ENCODE results near the gene GPR18.

The GPR18 gene

GRCh38 chr13:99258210-99258860 is at the start of gene GPR18:
Gene GPR18, minus strand, starts transcription at chr13:99258379. Its CDS starts 2,507 bp downstream, at chr13:99255872.
- no peak for DNase-seq (ENCODE audit: low read depth in 2 of 2)

GRCh38 chr13:99307648-99308339 is 49.6 kb upstream of the GPR18 start:
- no peak for DNase-seq (ENCODE audit: low read depth in 2 of 2)

GRCh38 chr13:99307247-99307646 is 49.1 kb upstream of the GPR18 start, which contains the start of gene GPR183:
Gene GPR183, minus strand, starts transcription at chr13:99307399. Its CDS starts 11,254 bp downstream, at chr13:99296145.
- no peak for DNase-seq (ENCODE audit: low read depth in 2 of 2)

GRCh38 chr13:99305566-99305965 is 47.4 kb upstream of the GPR18 start:
- DNase-seq (ENCODE audit: low read depth in 2 of 2) = no peak

GRCh38 chr13:99305158-99305557 is 47.0 kb upstream of the GPR18 start:
- DNase-seq (ENCODE audit: low read depth in 2 of 2) = no peak

- no peak for DNase-seq (ENCODE audit: low read depth in 2 of 2)
These were observed 46.4 kb upstream of the GPR18 start for GRCh38 chr13:99304541-99304940.

GRCh38 chr13:99303863-99304521 is 45.8 kb upstream of the GPR18 start:
- DNase-seq (ENCODE audit: low read depth in 2 of 2) = no peak

GRCh38 chr13:99302637-99303505 is 44.7 kb upstream of the GPR18 start:
- no peak for DNase-seq (ENCODE audit: low read depth in 2 of 2)

GRCh38 chr13:99301913-99302636 is 43.9 kb upstream of the GPR18 start:
- DNase-seq (ENCODE audit: low read depth in 2 of 2) = no peak

GRCh38 chr13:99301056-99301838 is 43.1 kb upstream of the GPR18 start:
- no peak for DNase-seq (ENCODE audit: low read depth in 2 of 2)

GRCh38 chr13:99299920-99300341 is 41.8 kb upstream of the GPR18 start:
- DNase-seq (ENCODE audit: low read depth in 2 of 2) = no peak

- no peak for DNase-seq (ENCODE audit: low read depth in 2 of 2)
These were observed 41.2 kb upstream of the GPR18 start for GRCh38 chr13:99299256-99299919.

- DNase-seq (ENCODE audit: low read depth in 2 of 2) = no peak
These were observed 39.9 kb upstream of the GPR18 start for GRCh38 chr13:99298056-99298455.

- no peak for DNase-seq (ENCODE audit: low read depth in 2 of 2)
These were observed 39.2 kb upstream of the GPR18 start for GRCh38 chr13:99297331-99297730.

- DNase-seq (ENCODE audit: low read depth in 2 of 2) = no peak
These were observed 38.2 kb upstream of the GPR18 start for GRCh38 chr13:99296398-99296797.

- DNase-seq (ENCODE audit: low read depth in 2 of 2) = no peak
These were observed 37.5 kb upstream of the GPR18 start for GRCh38 chr13:99295488-99296252.

- DNase-seq (ENCODE audit: low read depth in 2 of 2) = no peak
These were observed 36.8 kb upstream of the GPR18 start for GRCh38 chr13:99294958-99295357.

- DNase-seq (ENCODE audit: low read depth in 2 of 2) = no peak
These were observed 36.0 kb upstream of the GPR18 start for GRCh38 chr13:99294198-99294597.

- DNase-seq (ENCODE audit: low read depth in 2 of 2) = no peak
These were observed 35.0 kb upstream of the GPR18 start for GRCh38 chr13:99293178-99293577.
